Measurements from ENCODE around the gene HINT3.
"Not testable (repeated sequence)": the region's sequence is repeated elsewhere in the genome, so short reads cannot be mapped to it uniquely, and the experiment has no call there.

DNA sequence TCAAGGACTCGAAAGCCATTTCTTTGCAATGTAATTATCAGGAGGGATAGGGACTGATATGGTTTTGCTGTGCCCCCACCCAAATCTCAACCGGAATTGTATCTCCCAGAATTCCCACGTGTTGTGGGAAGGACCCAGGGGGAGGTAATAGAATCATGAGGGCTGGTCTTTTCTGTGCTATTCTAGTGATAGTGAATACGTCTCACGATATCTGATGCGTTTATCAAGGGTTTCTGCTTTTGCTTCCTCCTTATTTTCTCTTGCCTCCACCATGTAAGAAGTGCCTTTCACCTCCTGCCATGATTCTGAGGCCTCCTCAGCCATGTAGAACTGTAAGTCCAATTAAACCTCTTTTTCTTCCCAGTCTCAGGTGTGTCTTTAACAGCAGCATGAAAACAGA lies 5.9 kb upstream of the HINT3 start:
- TF ChIP-seq, protein P1, sequence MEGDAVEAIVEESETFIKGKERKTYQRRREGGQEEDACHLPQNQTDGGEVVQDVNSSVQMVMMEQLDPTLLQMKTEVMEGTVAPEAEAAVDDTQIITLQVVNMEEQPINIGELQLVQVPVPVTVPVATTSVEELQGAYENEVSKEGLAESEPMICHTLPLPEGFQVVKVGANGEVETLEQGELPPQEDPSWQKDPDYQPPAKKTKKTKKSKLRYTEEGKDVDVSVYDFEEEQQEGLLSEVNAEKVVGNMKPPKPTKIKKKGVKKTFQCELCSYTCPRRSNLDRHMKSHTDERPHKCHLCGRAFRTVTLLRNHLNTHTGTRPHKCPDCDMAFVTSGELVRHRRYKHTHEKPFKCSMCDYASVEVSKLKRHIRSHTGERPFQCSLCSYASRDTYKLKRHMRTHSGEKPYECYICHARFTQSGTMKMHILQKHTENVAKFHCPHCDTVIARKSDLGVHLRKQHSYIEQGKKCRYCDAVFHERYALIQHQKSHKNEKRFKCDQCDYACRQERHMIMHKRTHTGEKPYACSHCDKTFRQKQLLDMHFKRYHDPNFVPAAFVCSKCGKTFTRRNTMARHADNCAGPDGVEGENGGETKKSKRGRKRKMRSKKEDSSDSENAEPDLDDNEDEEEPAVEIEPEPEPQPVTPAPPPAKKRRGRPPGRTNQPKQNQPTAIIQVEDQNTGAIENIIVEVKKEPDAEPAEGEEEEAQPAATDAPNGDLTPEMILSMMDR (IDR thresholded peaks at IDR 0.05) = not testable (repeated sequence)
- TF ChIP-seq POLR2A (IDR thresholded peaks at IDR 0.05) = not testable (repeated sequence)
